Neural progenitor cell (in vitro differentiated cells): ENCODE data around the gene SLC35G3. TPM values are rescaled to one million over a fixed set of nuclear protein-coding genes. Genes with fewer than 3 reads are reported as not detected.

Experiments
- DNase-seq: peaks from one replicate; pipeline ENCODE4 v3.0.0-alpha.2; 2016; ENCODE audit warnings: low spot score
- H2AFZ ChIP-seq: fragments of 200-600 bp; sonication (generic); replicated peaks from 2 replicates; pipeline ENCODE4 v1.6.1; 2016; ENCODE audit warnings: antibody characterized with exemption
- H3F3A ChIP-seq: fragments of 200-600 bp; sonication (generic); 2 replicates; pipeline ENCODE4 v1.6.1; 2016; ENCODE audit warnings: antibody characterized with exemption, low read depth
- H3K27ac ChIP-seq: fragments of 200-600 bp; sonication (generic); 2 replicates; pipeline ENCODE4 v1.5.1; 2016; ENCODE audit warnings: mild to moderate bottlenecking
- H3K27me3 ChIP-seq: fragments of 200-600 bp; sonication (generic); 2 replicates; pipeline ENCODE4 v1.6.1; 2016; ENCODE audit warnings: mild to moderate bottlenecking, moderate library complexity
- H3K36me3 ChIP-seq: fragments of 200-600 bp; sonication (generic); 2 replicates; pipeline ENCODE4 v1.5.1; 2016
- H3K4me1 ChIP-seq: fragments of 200-600 bp; sonication (generic); 2 replicates; pipeline ENCODE4 v1.6.1; 2016; ENCODE audit warnings: mixed run types
- H3K4me2 ChIP-seq: fragments of 200-600 bp; sonication (generic); 2 replicates; pipeline ENCODE4 v1.6.1; 2016
- H3K4me3 ChIP-seq: fragments of 200-600 bp; sonication (generic); 2 replicates; pipeline ENCODE4 v1.5.1; 2016
- H3K79me2 ChIP-seq: fragments of 200-600 bp; sonication (generic); 2 replicates; pipeline ENCODE4 v1.6.1; 2016; ENCODE audit warnings: low read depth
- H3K9ac ChIP-seq: fragments of 200-600 bp; sonication (generic); 2 replicates; pipeline ENCODE4 v1.6.1; 2016
- H3K9me3 ChIP-seq: fragments of 200-600 bp; sonication (generic); 2 replicates; pipeline ENCODE4 v1.5.1; 2016; ENCODE audit warnings: low read depth
- H4K20me1 ChIP-seq: fragments of 200-600 bp; sonication (generic); 2 replicates; pipeline ENCODE4 v1.6.1; 2016; ENCODE audit warnings: low read depth
- H3K27ac Mint-ChIP-seq: 3 replicates; pipeline ENCODE4 v1.8.0; 2021; ENCODE audit warnings: mixed read lengths
- H3K27me3 Mint-ChIP-seq: 2 replicates; pipeline ENCODE4 v1.8.0; 2022; ENCODE audit warnings: low read depth, mild to moderate bottlenecking, inconsistent platforms, moderate library complexity, mixed read lengths; ENCODE audit not compliant: insufficient read depth
- H3K36me3 Mint-ChIP-seq: 3 replicates; pipeline ENCODE4 v1.8.0; 2021; ENCODE audit warnings: mixed read lengths
- H3K4me1 Mint-ChIP-seq: 3 replicates; pipeline ENCODE4 v1.8.0; 2021; ENCODE audit warnings: mixed read lengths
- H3K4me3 Mint-ChIP-seq: 3 replicates; pipeline ENCODE4 v1.8.0; 2021; ENCODE audit warnings: mild to moderate bottlenecking, moderate library complexity, mixed read lengths
- H3K9me3 Mint-ChIP-seq: 3 replicates; pipeline ENCODE4 v1.8.0; 2020; ENCODE audit warnings: mixed read lengths
- EZH2 ChIP-seq: fragments of 200-600 bp; sonication (generic); IDR thresholded peaks from 2 replicates; pipeline ENCODE4 v1.6.1; 2017; ENCODE audit warnings: antibody characterized with exemption, mild to moderate bottlenecking, moderate library complexity
- EZH2phosphoT487 ChIP-seq: fragments of 200-600 bp; sonication (generic); IDR thresholded peaks from 2 replicates; pipeline ENCODE4 v1.6.1; 2017; ENCODE audit warnings: antibody characterized with exemption
- total RNA-seq: library from RNA; depleted of rRNA; stranded (reverse); fragments of >200 nt; gene quantifications from 2 replicates; pipeline ENCODE4 v1.2.3, GENCODE V29; 2015; ENCODE audit warnings: low replicate concordance
- TF ChIP-seq, protein P1 (sequence below): fragments of 200-600 bp; sonication (generic); IDR thresholded peaks from 2 replicates; pipeline ENCODE4 v1.5.1; 2017; ENCODE audit warnings: antibody characterized with exemption, mild to moderate bottlenecking

The SLC35G3 gene
- total RNA-seq, 1 donor from 2014 or later: not detected

DNA sequence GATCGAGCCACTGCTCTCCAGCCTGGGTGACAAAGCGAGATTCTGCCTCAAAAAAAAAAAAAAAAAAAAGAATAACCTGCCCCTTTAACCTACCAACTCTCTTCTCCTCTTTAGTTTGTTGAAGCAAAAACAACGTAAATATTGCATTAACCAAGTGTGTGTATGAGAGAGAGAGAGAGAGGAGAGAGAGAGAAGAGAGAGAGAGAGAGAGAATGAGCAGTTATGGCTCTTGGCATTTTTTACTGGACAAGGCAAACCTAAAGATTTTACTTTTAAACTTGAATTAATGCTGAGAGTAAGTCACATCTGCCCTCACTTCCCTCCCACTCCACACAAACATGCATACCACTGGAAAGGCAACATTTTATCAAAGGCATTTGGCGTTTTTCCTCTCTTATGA lies 45.6 kb upstream of the SLC35G3 start:
- H3K4me1 ChIP-seq: peaks cover 11% of the 10 kb centered on the region
- Mint-ChIP-seq H3K4me1 (peaks cover 16% of the 10 kb centered on the region), H3K27me3 (peaks cover 8% of the 10 kb centered on the region), H3K4me3 (no peak overlapping the region), H3K36me3 (no peaks in the 10 kb centered on the region), H3K9me3 (no peaks in the 10 kb centered on the region), H3K27ac (no peak overlapping the region)
- H3K9ac ChIP-seq: no peak overlapping the region
- H3K9me3 ChIP-seq: no peaks in the 10 kb centered on the region
- no peaks in the 10 kb centered on the region for H3K36me3 ChIP-seq
- H3K27me3 ChIP-seq: peaks cover 9% of the 10 kb centered on the region
- TF ChIP-seq EZH2phosphoT487 (no peak), EZH2 (no peak)
- TF ChIP-seq, protein P1, sequence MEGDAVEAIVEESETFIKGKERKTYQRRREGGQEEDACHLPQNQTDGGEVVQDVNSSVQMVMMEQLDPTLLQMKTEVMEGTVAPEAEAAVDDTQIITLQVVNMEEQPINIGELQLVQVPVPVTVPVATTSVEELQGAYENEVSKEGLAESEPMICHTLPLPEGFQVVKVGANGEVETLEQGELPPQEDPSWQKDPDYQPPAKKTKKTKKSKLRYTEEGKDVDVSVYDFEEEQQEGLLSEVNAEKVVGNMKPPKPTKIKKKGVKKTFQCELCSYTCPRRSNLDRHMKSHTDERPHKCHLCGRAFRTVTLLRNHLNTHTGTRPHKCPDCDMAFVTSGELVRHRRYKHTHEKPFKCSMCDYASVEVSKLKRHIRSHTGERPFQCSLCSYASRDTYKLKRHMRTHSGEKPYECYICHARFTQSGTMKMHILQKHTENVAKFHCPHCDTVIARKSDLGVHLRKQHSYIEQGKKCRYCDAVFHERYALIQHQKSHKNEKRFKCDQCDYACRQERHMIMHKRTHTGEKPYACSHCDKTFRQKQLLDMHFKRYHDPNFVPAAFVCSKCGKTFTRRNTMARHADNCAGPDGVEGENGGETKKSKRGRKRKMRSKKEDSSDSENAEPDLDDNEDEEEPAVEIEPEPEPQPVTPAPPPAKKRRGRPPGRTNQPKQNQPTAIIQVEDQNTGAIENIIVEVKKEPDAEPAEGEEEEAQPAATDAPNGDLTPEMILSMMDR: no peak
- no peaks in the 10 kb centered on the region for H4K20me1 ChIP-seq
- no peaks in the 10 kb centered on the region for H3K79me2 ChIP-seq
- H3K27ac ChIP-seq: no peak overlapping the region
- no peak for DNase-seq
- H3K4me3 ChIP-seq: no peak overlapping the region
- H2AFZ ChIP-seq: no peak overlapping the region
- no peak overlapping the region for H3K4me2 ChIP-seq
- peaks cover 23% of the 10 kb centered on the region for H3F3A ChIP-seq

DNA sequence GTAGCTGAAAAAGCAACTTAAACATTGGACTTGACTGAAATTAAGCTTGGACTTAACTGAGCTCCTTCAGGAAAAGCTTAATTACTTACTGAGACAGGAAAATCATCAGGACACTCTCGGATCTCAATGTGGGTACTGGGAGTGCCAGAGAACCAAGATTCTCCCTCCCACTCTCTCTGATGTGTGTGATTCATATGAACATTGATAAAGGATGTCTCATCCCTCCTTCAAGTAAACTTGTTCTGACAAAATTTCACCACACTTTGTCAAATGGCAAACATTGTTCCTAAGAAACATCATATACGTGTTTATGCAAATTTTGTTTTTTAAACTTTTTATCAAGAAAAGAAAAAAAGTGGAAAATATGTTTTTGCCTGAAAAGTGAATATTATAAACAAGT lies 44.6 kb upstream of the SLC35G3 start:
- H3K36me3 Mint-ChIP-seq: no peaks in the 10 kb centered on the region
- no peaks in the 10 kb centered on the region for H3K79me2 ChIP-seq

DNA sequence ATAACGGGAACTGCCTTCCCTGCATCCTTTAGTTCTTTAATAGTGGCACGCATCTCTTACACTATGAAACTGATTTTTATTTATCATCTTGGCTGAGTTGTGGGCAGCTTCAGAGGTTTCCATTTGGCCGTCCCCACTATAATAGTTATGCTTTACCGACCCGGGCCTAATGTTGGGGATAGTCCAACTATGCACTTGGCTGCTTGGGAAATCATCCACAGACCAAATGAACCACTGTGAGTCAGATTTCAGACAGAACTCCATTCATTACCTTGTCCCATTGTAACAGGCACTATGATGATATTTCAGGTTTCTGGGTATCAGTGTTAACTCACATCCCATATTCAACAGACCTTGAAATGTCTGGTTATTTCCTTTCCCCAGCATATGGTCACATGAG lies 42.6 kb upstream of the SLC35G3 start:
- Histone ChIP-seq H4K20me1 (no peaks in the 10 kb centered on the region), H3K79me2 (no peaks in the 10 kb centered on the region), H3K4me1 (peaks cover under 1% of the 10 kb centered on the region), H2AFZ (no peak overlapping the region), H3K36me3 (no peaks in the 10 kb centered on the region), H3K4me3 (no peak overlapping the region), H3K4me2 (no peak overlapping the region), H3K9ac (no peak overlapping the region), H3K9me3 (no peaks in the 10 kb centered on the region), H3F3A (peaks cover 4% of the 10 kb centered on the region), H3K27me3 (peaks cover 6% of the 10 kb centered on the region), H3K27ac (no peak overlapping the region)
- H3K36me3 Mint-ChIP-seq: no peaks in the 10 kb centered on the region
- H3K9me3 Mint-ChIP-seq: no peaks in the 10 kb centered on the region
- DNase-seq: no peak
- no peak overlapping the region for H3K27ac Mint-ChIP-seq
- no peak overlapping the region for H3K4me3 Mint-ChIP-seq
- H3K27me3 Mint-ChIP-seq: peaks cover 9% of the 10 kb centered on the region
- peaks cover 3% of the 10 kb centered on the region for H3K4me1 Mint-ChIP-seq
- no peak for TF ChIP-seq EZH2
- TF ChIP-seq, protein P1: no peak
- TF ChIP-seq EZH2phosphoT487: no peak

More for the DNA sequence above, 44.6 kb upstream of the SLC35G3 start:
- H3K4me3 Mint-ChIP-seq: no peak overlapping the region
- Histone ChIP-seq H3K4me2 (no peak overlapping the region), H3K9ac (no peak overlapping the region), H3K27ac (no peak overlapping the region), H2AFZ (no peak overlapping the region), H3F3A (peaks cover 23% of the 10 kb centered on the region), H3K4me1 (peaks cover 4% of the 10 kb centered on the region), H3K27me3 (peaks cover 9% of the 10 kb centered on the region), H3K9me3 (no peaks in the 10 kb centered on the region), H3K36me3 (no peaks in the 10 kb centered on the region), H4K20me1 (no peaks in the 10 kb centered on the region), H3K4me3 (no peak overlapping the region)
- H3K27ac Mint-ChIP-seq: no peak overlapping the region
- peaks cover 6% of the 10 kb centered on the region for H3K4me1 Mint-ChIP-seq
- H3K9me3 Mint-ChIP-seq: no peaks in the 10 kb centered on the region
- no peak for DNase-seq
- H3K27me3 Mint-ChIP-seq: peaks cover 9% of the 10 kb centered on the region
- TF ChIP-seq, protein P1: no peak
- TF ChIP-seq EZH2: no peak
- no peak for TF ChIP-seq EZH2phosphoT487
